ENCODE results near the gene AKT1. TPM values are rescaled to one million over a fixed set of nuclear protein-coding genes. Genes with fewer than 3 reads are reported as not detected.

The AKT1 gene
- total and polyA plus RNA-seq, 4 donors: 30.6 to 192 (median 58.7) TPM

GRCh38 chr14:104734601-104734990, 61.0 kb downstream of the AKT1 start:
- TF ChIP-seq CTCF (IDR thresholded peaks at IDR 0.05; ENCODE audit: low read depth, low read length, missing input control): no peak
- no peak for TF ChIP-seq MAX (IDR thresholded peaks at IDR 0.05)
- TF ChIP-seq GABPA (IDR thresholded peaks at IDR 0.05 in 1 of 2, conservative IDR thresholded peaks at IDR 0.05 in 1 of 2): no peak
- TF ChIP-seq FOXA2 (IDR thresholded peaks at IDR 0.05): no peak
- TF ChIP-seq RAD21 (IDR thresholded peaks at IDR 0.05): no peak
- TF ChIP-seq HNF4A (conservative IDR thresholded peaks at IDR 0.05): no peak
- no peak for TF ChIP-seq RXRA (IDR thresholded peaks at IDR 0.05)
- no peak for TF ChIP-seq ZBTB33 (IDR thresholded peaks at IDR 0.05)
- TF ChIP-seq JUND (IDR thresholded peaks at IDR 0.05): no peak
- no peak for TF ChIP-seq FOXA1 (IDR thresholded peaks at IDR 0.05)
- no peak for TF ChIP-seq SP1 (IDR thresholded peaks at IDR 0.05)
- no peak for TF ChIP-seq HNF4G (IDR thresholded peaks at IDR 0.05)
- Histone ChIP-seq H3K4me1 (ENCODE audit: control insufficient read depth in 4 of 4, insufficient read depth in 4 of 4, low read length in 3 of 4) (peaks cover 19 to 65% (median 54%) of the 10 kb centered on the region in 4 donors), H3K36me3 (ENCODE audit: control insufficient read depth in 4 of 4, insufficient read depth in 3 of 4, low read depth in 1 of 4, low read length in 3 of 4) (peaks cover 0 to 3% (median 1%) of the 10 kb centered on the region in 4 donors), H3K9me3 (ENCODE audit: control insufficient read depth in 4 of 4, low read length in 3 of 4) (no peaks in the 10 kb centered on the region), H3K27me3 (ENCODE audit: control insufficient read depth in 4 of 4, insufficient read depth in 4 of 4, low read length in 3 of 4) (no peaks in the 10 kb centered on the region), H3K4me3 (ENCODE audit: low read depth in 1 of 3, low read length in 3 of 3) (no peak overlapping the region), H3K27ac (ENCODE audit: low read depth in 1 of 2, low read length in 2 of 2) (peak overlapping the region; percentile 99 to 100), H3K9ac (ENCODE audit: low read depth in 1 of 2, low read length in 2 of 2) (peak overlapping the region; percentile 1 to 7)
- 96% methylated on average over 9 of the region's 9 CpGs for WGBS
- no peak for DNase-seq (ENCODE audit: low spot score)

- no peak for DNase-seq (ENCODE audit: low spot score)
- Histone ChIP-seq H3K27ac (ENCODE audit: low read depth in 1 of 2, low read length in 2 of 2) (peak overlapping the region; percentile 99 to 100), H3K9ac (ENCODE audit: low read depth in 1 of 2, low read length in 2 of 2) (peak overlapping the region in 1 of 2 donors; percentile 7), H3K4me1 (ENCODE audit: control insufficient read depth in 4 of 4, insufficient read depth in 4 of 4, low read length in 3 of 4) (peaks cover 19 to 65% (median 54%) of the 10 kb centered on the region in 4 donors), H3K9me3 (ENCODE audit: control insufficient read depth in 4 of 4, low read length in 3 of 4) (no peaks in the 10 kb centered on the region), H3K36me3 (ENCODE audit: control insufficient read depth in 4 of 4, insufficient read depth in 3 of 4, low read depth in 1 of 4, low read length in 3 of 4) (no peaks in the 10 kb centered on the region), H3K4me3 (ENCODE audit: low read depth in 1 of 3, low read length in 3 of 3) (no peak overlapping the region), H3K27me3 (ENCODE audit: control insufficient read depth in 4 of 4, insufficient read depth in 4 of 4, low read length in 3 of 4) (no peaks in the 10 kb centered on the region)
- 96% methylated on average over 6 of the region's 6 CpGs for WGBS
- TF ChIP-seq TAF1 (conservative IDR thresholded peaks at IDR 0.05): no peak
- TF ChIP-seq MAX (IDR thresholded peaks at IDR 0.05): no peak
- TF ChIP-seq RAD21 (IDR thresholded peaks at IDR 0.05): no peak
- no peak for TF ChIP-seq HNF4A (conservative IDR thresholded peaks at IDR 0.05)
- TF ChIP-seq HNF4G (IDR thresholded peaks at IDR 0.05): no peak
- no peak for TF ChIP-seq YY1 (IDR thresholded peaks at IDR 0.05)
- TF ChIP-seq JUND (IDR thresholded peaks at IDR 0.05): no peak
- no peak for TF ChIP-seq EGR1 (IDR thresholded peaks at IDR 0.05; ENCODE audit: low read depth in 2 of 2)
- TF ChIP-seq ATF3 (IDR thresholded peaks at IDR 0.05): no peak
- no peak for TF ChIP-seq RXRA (IDR thresholded peaks at IDR 0.05)
- TF ChIP-seq NR2F2 (IDR thresholded peaks at IDR 0.05): no peak
- no peak for TF ChIP-seq REST (IDR thresholded peaks at IDR 0.05)
- TF ChIP-seq FOXA2 (IDR thresholded peaks at IDR 0.05): no peak
- no peak for TF ChIP-seq CTCF (IDR thresholded peaks at IDR 0.05; ENCODE audit: low read depth, low read length, missing input control)
- no peak for TF ChIP-seq FOXA1 (IDR thresholded peaks at IDR 0.05)
Measured at GRCh38 chr14:104734051-104734587, 61.4 kb downstream of the AKT1 start.

Data from liver (tissue), 9 donors.